Measurements from ENCODE around the gene ZNF410. TPM values are rescaled to one million over a fixed set of nuclear protein-coding genes. Genes with fewer than 3 reads are reported as not detected.
"Not testable (repeated sequence)": the region's sequence is repeated elsewhere in the genome, so short reads cannot be mapped to it uniquely, and the experiment has no call there.

ZNF410 gene
- total RNA-seq = 70.1 and 71.8 TPM in 2 replicates

DNA sequence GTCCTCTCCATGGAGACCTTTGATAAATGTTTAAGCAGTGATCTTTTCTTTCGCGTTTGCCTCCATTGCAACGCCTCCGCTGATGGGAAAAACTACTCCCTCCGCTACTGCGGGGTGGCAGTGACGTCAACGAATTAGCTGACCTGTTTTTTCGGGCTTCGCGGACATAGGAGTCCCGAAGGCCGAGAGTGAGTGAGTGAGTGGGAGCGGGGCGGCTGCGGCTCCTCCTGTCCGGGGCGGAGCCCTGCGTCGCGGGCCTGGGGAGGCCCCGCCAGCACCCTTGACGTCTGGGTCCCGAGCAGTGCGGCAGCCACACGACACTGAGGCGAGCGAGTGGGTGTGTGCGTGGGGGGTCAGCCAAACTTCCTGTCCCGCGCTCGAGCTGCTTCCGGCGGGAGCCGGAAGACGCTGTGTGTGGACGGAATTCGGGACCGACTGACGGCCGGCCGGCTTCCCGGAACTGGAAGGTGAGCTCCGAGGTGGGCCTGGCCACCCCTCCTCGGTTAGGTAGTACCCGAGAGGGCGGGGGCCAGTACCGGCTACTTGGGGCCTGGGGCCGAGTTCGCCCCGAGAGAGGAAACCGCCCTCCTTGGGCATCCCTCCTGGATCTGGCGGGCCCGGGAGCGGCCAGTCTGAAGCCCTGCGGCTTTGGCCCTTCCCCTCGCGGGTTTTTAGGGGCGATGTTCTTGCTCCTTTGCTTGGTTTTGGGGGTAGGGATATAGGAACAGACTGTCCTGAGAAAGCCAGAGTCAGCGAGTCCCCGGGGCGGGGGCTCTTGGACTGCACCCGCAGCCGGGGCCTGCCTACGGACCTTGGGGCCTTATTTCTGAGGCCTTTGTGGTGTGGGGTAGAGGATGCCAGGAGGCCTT is at the start of gene ZNF410:
ZNF410 (plus strand) TSS at position 411 of the 869 bp plus-strand sequence. CDS start 5,317 bp downstream, outside the sequence.
- H3K9me3 Mint-ChIP-seq = no peaks in the 10 kb centered on the region
- peak; percentile 85 for DNase-seq (ENCODE audit: low spot score)
- peak within 1 kb of the TSS; percentile 98 for H3K27ac Mint-ChIP-seq
- no peaks in the 10 kb centered on the region for H3K27me3 Mint-ChIP-seq (ENCODE audit: insufficient read depth)
- H3K36me3 Mint-ChIP-seq (ENCODE audit: low read depth) = peaks cover 13% of the 10 kb centered on the region
- H3K4me1 Mint-ChIP-seq (ENCODE audit: low read depth) = peaks cover 54% of the 10 kb centered on the region
- peak within 1 kb of the TSS; percentile 93 for H3K4me3 Mint-ChIP-seq
- intact Hi-C loops (cut with micrococcal nuclease) = loop anchor here (1.0 to 5.0 kb wide), 14 partner anchors 34 to 859 kb away; partner anchors contain the start of genes ACOT2, ALDH6A1, COQ6 and DNAL1

DNA sequence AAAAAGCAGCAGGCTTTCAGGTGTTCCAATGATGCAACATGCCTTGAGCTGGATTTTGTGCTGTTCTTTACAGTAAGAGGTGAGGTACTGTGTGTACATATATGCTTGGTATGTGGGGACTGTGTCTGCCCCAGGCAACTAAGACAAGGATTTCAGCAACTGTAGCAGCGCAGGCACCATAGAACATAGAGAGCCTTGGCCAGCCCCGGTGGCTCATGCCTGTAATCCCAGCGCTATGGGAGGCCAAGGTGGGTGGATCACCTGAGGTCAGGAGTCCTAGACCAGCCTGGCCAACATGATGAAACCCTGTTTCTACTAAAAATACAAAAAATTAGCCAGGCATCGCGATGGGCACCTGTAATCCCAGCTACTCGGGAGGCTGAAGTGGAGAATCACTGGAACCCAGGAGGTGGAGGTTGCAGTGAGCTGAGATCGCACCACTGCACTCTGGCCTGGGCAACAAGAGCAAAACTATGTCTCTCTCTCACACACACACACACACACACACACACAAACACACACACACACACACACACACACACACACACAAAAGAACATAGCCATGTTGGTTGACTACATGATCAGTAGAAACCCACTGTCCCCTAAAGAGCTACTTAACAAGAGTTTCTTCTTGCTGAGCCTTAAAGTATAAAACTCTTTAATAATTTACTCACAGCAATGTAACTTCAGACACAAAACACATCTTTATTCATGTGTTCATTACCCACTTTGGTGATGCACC is 48.2 kb upstream of the ZNF410 start:
- H3K27me3 Mint-ChIP-seq (ENCODE audit: insufficient read depth); H3K36me3 Mint-ChIP-seq (ENCODE audit: low read depth); intact Hi-C loops (cut with micrococcal nuclease); H3K4me3 Mint-ChIP-seq; DNase-seq (ENCODE audit: low spot score); H3K9me3 Mint-ChIP-seq; H3K4me1 Mint-ChIP-seq (ENCODE audit: low read depth); H3K27ac Mint-ChIP-seq: not testable (repeated sequence)

- H3K27ac Mint-ChIP-seq = no peak overlapping the region
- no peaks in the 10 kb centered on the region for H3K9me3 Mint-ChIP-seq
- H3K4me1 Mint-ChIP-seq (ENCODE audit: low read depth) = no peaks in the 10 kb centered on the region
- no peak overlapping the region for H3K4me3 Mint-ChIP-seq
- intact Hi-C loops (cut with micrococcal nuclease) = no loop called here
- H3K36me3 Mint-ChIP-seq (ENCODE audit: low read depth) = peaks cover 1% of the 10 kb centered on the region
- DNase-seq (ENCODE audit: low spot score) = no peak
- H3K27me3 Mint-ChIP-seq (ENCODE audit: insufficient read depth) = peaks cover 11% of the 10 kb centered on the region
These were observed 44.5 kb upstream of the ZNF410 start for GRCh38 chr14:73842201-73842600.

- Mint-ChIP-seq H3K4me3 (no peak overlapping the region), H3K27ac (no peak overlapping the region), H3K36me3 (ENCODE audit: low read depth) (peaks cover 1% of the 10 kb centered on the region), H3K27me3 (ENCODE audit: insufficient read depth) (peaks cover 11% of the 10 kb centered on the region), H3K4me1 (ENCODE audit: low read depth) (no peaks in the 10 kb centered on the region), H3K9me3 (no peaks in the 10 kb centered on the region)
- no peak for DNase-seq (ENCODE audit: low spot score)
- intact Hi-C loops (cut with micrococcal nuclease) = no loop called here
These were observed 43.8 kb upstream of the ZNF410 start for GRCh38 chr14:73842851-73843250.

- Mint-ChIP-seq H3K27me3 (ENCODE audit: insufficient read depth) (peaks cover 11% of the 10 kb centered on the region), H3K9me3 (no peaks in the 10 kb centered on the region), H3K36me3 (ENCODE audit: low read depth) (peaks cover 1% of the 10 kb centered on the region), H3K27ac (no peak overlapping the region), H3K4me3 (no peak overlapping the region), H3K4me1 (ENCODE audit: low read depth) (no peaks in the 10 kb centered on the region)
- intact Hi-C loops (cut with micrococcal nuclease) = no loop called here
- DNase-seq (ENCODE audit: low spot score) = no peak
These were observed 43.4 kb upstream of the ZNF410 start for GRCh38 chr14:73843296-73843695.

DNA sequence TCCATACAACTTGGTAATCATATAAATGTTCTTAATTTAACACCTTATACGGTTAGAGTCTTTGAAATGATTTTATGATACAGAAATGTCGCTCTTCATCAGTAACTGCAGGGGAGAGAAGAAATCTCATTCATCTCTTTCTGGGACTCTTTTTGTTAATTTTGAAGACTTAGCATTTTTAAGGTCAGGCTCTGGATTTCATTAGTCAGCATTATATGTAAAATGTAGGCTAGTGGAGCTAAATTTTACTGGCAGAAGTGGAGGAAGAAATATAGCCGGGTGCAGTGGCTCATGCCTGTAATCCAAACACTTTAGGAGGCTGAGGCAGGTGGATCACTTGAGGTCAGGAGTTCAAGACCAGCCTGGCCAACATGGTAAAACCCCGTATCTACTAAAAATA is 39.7 kb upstream of the ZNF410 start:
- intact Hi-C loops (cut with micrococcal nuclease) = no loop called here
- Mint-ChIP-seq H3K27me3 (ENCODE audit: insufficient read depth) (peaks cover 7% of the 10 kb centered on the region), H3K4me3 (no peak overlapping the region), H3K27ac (no peak overlapping the region), H3K4me1 (ENCODE audit: low read depth) (peaks cover 12% of the 10 kb centered on the region), H3K36me3 (ENCODE audit: low read depth) (peaks cover 1% of the 10 kb centered on the region), H3K9me3 (no peaks in the 10 kb centered on the region)
- no peak for DNase-seq (ENCODE audit: low spot score)

- Mint-ChIP-seq H3K27ac (peak overlapping the region; percentile 63), H3K9me3 (no peaks in the 10 kb centered on the region)
These were observed 35.7 kb upstream of the ZNF410 start for GRCh38 chr14:73851000-73851399.

GRCh38 chr14:73851567-73852382 is 34.9 kb upstream of the ZNF410 start, which contains the start of gene PTGR2:
TSS of gene PTGR2 (plus strand) at chr14:73851831. CDS start at chr14:73858863, 7,032 bp downstream.
- Mint-ChIP-seq H3K4me3 (peak within 1 kb of the TSS; percentile 91), H3K9me3 (no peaks in the 10 kb centered on the region), H3K4me1 (ENCODE audit: low read depth) (peaks cover 20% of the 10 kb centered on the region), H3K36me3 (ENCODE audit: low read depth) (peaks cover 1% of the 10 kb centered on the region), H3K27me3 (ENCODE audit: insufficient read depth) (peaks cover 3% of the 10 kb centered on the region), H3K27ac (peak within 1 kb of the TSS; percentile 92)
- DNase-seq (ENCODE audit: low spot score) = peak; percentile 82
- intact Hi-C loops (cut with micrococcal nuclease) = loop anchor here (1.0 to 10.0 kb wide), 4 partner anchors 35 to 357 kb away; partner anchors contain the start of genes ACOT2, RIOX1 and ZNF410

More at GRCh38 chr14:73851000-73851399, 35.7 kb upstream of the ZNF410 start:
- Mint-ChIP-seq H3K4me1 (ENCODE audit: low read depth) (peaks cover 20% of the 10 kb centered on the region), H3K4me3 (peak overlapping the region; percentile 91), H3K36me3 (ENCODE audit: low read depth) (peaks cover 1% of the 10 kb centered on the region), H3K27me3 (ENCODE audit: insufficient read depth) (peaks cover 5% of the 10 kb centered on the region)
- intact Hi-C loops (cut with micrococcal nuclease) = loop anchor here (2.0 to 10.0 kb wide), 3 partner anchors 64 to 356 kb away; partner anchors contain the start of genes ACOT2 and RIOX1
- DNase-seq (ENCODE audit: low spot score) = no peak

DNA sequence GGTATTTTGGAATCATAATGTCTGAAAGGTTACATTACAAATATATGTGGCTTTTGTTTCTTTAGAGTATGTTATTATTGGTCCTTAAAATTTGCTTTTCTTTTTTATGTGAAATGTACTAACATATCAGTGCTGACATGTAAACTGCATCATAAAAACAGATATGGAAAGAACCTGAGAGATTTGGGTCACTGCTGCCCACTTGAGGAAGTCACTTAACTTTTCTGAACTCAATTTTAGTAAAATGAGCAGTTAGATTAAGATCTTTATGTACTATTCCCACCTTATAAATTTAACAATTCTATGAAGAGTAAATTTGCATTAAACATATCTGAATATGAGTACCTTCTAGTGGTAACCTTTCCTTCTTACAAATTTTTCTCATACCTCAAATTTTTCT is 27.5 kb upstream of the ZNF410 start:
- H3K27ac Mint-ChIP-seq = no peak overlapping the region
- no peaks in the 10 kb centered on the region for H3K36me3 Mint-ChIP-seq (ENCODE audit: low read depth)
- H3K9me3 Mint-ChIP-seq = no peaks in the 10 kb centered on the region
- no peak overlapping the region for H3K4me3 Mint-ChIP-seq
- H3K27me3 Mint-ChIP-seq (ENCODE audit: insufficient read depth) = no peaks in the 10 kb centered on the region
- intact Hi-C loops (cut with micrococcal nuclease) = loop anchor here (10.0 kb wide), 1 partner anchor 364 kb away; the partner anchor contains the start of gene RIOX1
- DNase-seq (ENCODE audit: low spot score) = no peak
- H3K4me1 Mint-ChIP-seq (ENCODE audit: low read depth) = no peaks in the 10 kb centered on the region

DNA sequence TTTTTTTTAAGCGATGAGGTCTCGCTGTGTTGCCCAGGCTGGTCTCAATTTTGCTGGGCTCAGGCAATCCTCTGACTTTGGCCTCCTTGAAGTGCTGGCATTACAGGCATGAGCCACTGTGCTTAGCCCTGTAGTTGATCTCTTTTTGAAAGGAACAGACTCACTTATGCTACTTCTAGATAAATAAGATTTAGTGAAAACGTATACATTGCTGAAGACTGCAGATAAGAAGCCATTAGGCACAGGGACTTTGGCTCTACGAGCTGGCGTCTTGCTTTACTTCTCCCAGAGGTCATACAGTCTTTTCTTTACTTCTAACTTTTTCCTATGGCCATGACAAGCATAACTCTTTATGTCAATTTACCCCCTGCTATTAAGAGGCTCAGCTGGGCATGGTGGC is 25.6 kb upstream of the ZNF410 start:
- Mint-ChIP-seq H3K27ac (no peak overlapping the region), H3K27me3 (ENCODE audit: insufficient read depth) (no peaks in the 10 kb centered on the region), H3K4me1 (ENCODE audit: low read depth) (no peaks in the 10 kb centered on the region), H3K9me3 (no peaks in the 10 kb centered on the region), H3K36me3 (ENCODE audit: low read depth) (no peaks in the 10 kb centered on the region), H3K4me3 (no peak overlapping the region)
- no peak for DNase-seq (ENCODE audit: low spot score)
- intact Hi-C loops (cut with micrococcal nuclease) = no loop called here

DNA sequence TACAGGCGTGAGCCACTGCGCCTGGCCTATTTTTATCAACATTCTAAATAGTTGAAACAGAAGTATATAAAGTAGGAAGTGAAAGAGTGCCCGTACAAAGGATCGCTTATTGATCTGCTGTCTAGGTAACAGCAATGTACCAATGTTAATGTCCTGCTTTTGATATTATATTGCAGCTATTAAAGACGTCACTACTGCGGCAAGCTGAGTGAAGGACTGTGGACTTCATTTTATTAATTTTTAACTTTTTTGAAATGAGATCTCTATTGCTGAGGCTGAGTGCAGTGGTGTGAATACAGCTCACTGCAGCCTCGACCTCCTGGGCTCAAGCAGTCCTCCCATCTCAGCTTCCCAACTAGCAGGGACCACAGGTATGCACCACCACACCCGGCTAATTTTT is 24.2 kb upstream of the ZNF410 start:
- Mint-ChIP-seq H3K9me3 (no peaks in the 10 kb centered on the region), H3K36me3 (ENCODE audit: low read depth) (no peaks in the 10 kb centered on the region), H3K27ac (no peak overlapping the region), H3K4me1 (ENCODE audit: low read depth) (no peaks in the 10 kb centered on the region), H3K4me3 (no peak overlapping the region), H3K27me3 (ENCODE audit: insufficient read depth) (no peaks in the 10 kb centered on the region)
- intact Hi-C loops (cut with micrococcal nuclease) = no loop called here
- no peak for DNase-seq (ENCODE audit: low spot score)

- H3K36me3 Mint-ChIP-seq (ENCODE audit: low read depth) = no peaks in the 10 kb centered on the region
- no peak overlapping the region for H3K27ac Mint-ChIP-seq
- H3K9me3 Mint-ChIP-seq = no peaks in the 10 kb centered on the region
- intact Hi-C loops (cut with micrococcal nuclease) = no loop called here
- no peaks in the 10 kb centered on the region for H3K4me1 Mint-ChIP-seq (ENCODE audit: low read depth)
- no peaks in the 10 kb centered on the region for H3K27me3 Mint-ChIP-seq (ENCODE audit: insufficient read depth)
- no peak overlapping the region for H3K4me3 Mint-ChIP-seq
- no peak for DNase-seq (ENCODE audit: low spot score)
These were observed 23.4 kb upstream of the ZNF410 start for GRCh38 chr14:73863209-73863608.
